ENCODE data around the gene CLP1.

Gene CLP1

DNA sequence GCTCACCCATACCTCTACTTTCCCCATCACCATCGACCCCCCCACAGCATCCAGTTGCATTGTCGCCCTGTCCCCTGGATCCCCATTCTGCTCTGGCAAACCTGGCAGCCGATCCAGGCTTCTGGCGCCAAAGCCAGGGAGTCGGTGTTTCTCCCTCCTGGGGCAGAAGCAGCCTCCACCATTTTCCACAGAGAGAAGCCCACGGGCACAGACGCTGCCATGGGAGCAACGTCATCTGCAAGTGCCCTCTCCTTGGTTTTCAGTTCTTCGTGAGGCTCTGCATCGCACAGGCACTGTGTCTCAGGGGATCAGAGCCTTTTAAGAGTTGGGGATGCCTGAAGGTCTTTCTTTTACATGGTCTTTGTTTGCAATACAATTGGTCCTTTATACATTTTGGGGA is 10.2 kb upstream of the CLP1 start:
- 0 out of 2 replicates have a peak, but pooled peaks have one; percentile 3 for TF ChIP-seq TCF12 (IDR thresholded peaks at IDR 0.05; ENCODE audit: low read depth)
- TF ChIP-seq MAX (IDR thresholded peaks at IDR 0.05): no peak
- 0 out of 2 replicates have a peak, but pooled peaks have one; percentile 15 for TF ChIP-seq CEBPB (IDR thresholded peaks at IDR 0.05)

GRCh38 chr11:57647960-57648800 is 9.4 kb upstream of the CLP1 start:
- no peak for TF ChIP-seq CEBPB (IDR thresholded peaks at IDR 0.05)

- TF ChIP-seq YY1 (IDR thresholded peaks at IDR 0.05; ENCODE audit: low read depth): 0 out of 2 replicates have a peak, but pooled peaks have one; percentile 15
- TF ChIP-seq, protein P1, sequence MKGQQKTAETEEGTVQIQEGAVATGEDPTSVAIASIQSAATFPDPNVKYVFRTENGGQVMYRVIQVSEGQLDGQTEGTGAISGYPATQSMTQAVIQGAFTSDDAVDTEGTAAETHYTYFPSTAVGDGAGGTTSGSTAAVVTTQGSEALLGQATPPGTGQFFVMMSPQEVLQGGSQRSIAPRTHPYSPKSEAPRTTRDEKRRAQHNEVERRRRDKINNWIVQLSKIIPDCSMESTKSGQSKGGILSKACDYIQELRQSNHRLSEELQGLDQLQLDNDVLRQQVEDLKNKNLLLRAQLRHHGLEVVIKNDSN (IDR thresholded peaks at IDR 0.05): no peak
Observed at GRCh38 chr11:57648801-57649735, 8.5 kb upstream of the CLP1 start.

GRCh38 chr11:57649826-57650738 is 7.5 kb upstream of the CLP1 start, which contains the start of gene YPEL4:
TSS of gene YPEL4 (minus strand) at chr11:57649912. CDS start at chr11:57647107, 2,805 bp downstream.
- no peak for TF ChIP-seq ZBTB7A (IDR thresholded peaks at IDR 0.05; ENCODE audit: low read depth)
- TF ChIP-seq TEAD4 (IDR thresholded peaks at IDR 0.05): 0 out of 2 replicates have a peak, but pooled peaks have one; percentile 15
- no peak for TF ChIP-seq REST (IDR thresholded peaks at IDR 0.05; ENCODE audit: low read depth)
- peak; percentile 59 for TF ChIP-seq CREB1 (IDR thresholded peaks at IDR 0.05; ENCODE audit: low read depth)
- TF ChIP-seq NFIC (IDR thresholded peaks at IDR 0.05): no peak
- no peak for TF ChIP-seq TAF1 (IDR thresholded peaks at IDR 0.05; ENCODE audit: low read depth)
- TF ChIP-seq, protein P1 (IDR thresholded peaks at IDR 0.05): no peak
- no peak for TF ChIP-seq YY1 (IDR thresholded peaks at IDR 0.05; ENCODE audit: low read depth)

DNA sequence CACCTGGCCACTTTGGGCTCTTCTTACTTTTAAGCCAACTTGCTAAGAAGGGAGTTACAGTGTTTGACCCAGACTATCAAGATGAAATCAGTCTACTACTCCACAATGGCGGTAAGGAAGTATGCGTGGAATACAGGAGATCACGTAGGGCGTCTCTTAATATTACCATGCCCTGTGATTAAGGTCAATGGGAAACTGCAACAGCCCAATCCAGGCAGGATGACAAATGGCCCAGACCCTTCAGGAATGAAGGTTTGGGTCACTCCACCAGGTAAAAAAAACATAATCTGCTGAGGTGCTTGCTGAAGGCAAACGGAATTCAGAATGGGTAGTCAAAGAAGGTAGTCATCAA is 6.8 kb upstream of the CLP1 start:
- TF ChIP-seq TCF12 (IDR thresholded peaks at IDR 0.05; ENCODE audit: low read depth): no peak
- no peak for TF ChIP-seq NFIC (IDR thresholded peaks at IDR 0.05)
- TF ChIP-seq FOXM1 (IDR thresholded peaks at IDR 0.05; ENCODE audit: borderline replicate concordance, low read depth): no peak
- no peak for TF ChIP-seq ZBTB7A (IDR thresholded peaks at IDR 0.05; ENCODE audit: low read depth)
- no peak for TF ChIP-seq TEAD4 (IDR thresholded peaks at IDR 0.05)
- TF ChIP-seq TAF1 (IDR thresholded peaks at IDR 0.05; ENCODE audit: low read depth): no peak
- no peak for TF ChIP-seq RAD21 (IDR thresholded peaks at IDR 0.05; ENCODE audit: low read depth)
- no peak for TF ChIP-seq CREB1 (IDR thresholded peaks at IDR 0.05; ENCODE audit: low read depth)

- TF ChIP-seq TCF12 (IDR thresholded peaks at IDR 0.05; ENCODE audit: low read depth): no peak
- no peak for TF ChIP-seq NFIC (IDR thresholded peaks at IDR 0.05)
- no peak for TF ChIP-seq ZBTB7A (IDR thresholded peaks at IDR 0.05; ENCODE audit: low read depth)
- no peak for TF ChIP-seq EP300 (IDR thresholded peaks at IDR 0.05; ENCODE audit: borderline replicate concordance)
- no peak for TF ChIP-seq EGR1 (IDR thresholded peaks at IDR 0.05)
- TF ChIP-seq MAX (IDR thresholded peaks at IDR 0.05): no peak
- TF ChIP-seq YY1 (IDR thresholded peaks at IDR 0.05; ENCODE audit: low read depth): no peak
- TF ChIP-seq TAF1 (IDR thresholded peaks at IDR 0.05; ENCODE audit: low read depth): no peak
- TF ChIP-seq, protein P1 (IDR thresholded peaks at IDR 0.05): no peak
- no peak for TF ChIP-seq CREB1 (IDR thresholded peaks at IDR 0.05; ENCODE audit: low read depth)
- no peak for TF ChIP-seq RAD21 (IDR thresholded peaks at IDR 0.05; ENCODE audit: low read depth)
- TF ChIP-seq TEAD4 (IDR thresholded peaks at IDR 0.05): no peak
- no peak for TF ChIP-seq FOXM1 (IDR thresholded peaks at IDR 0.05; ENCODE audit: borderline replicate concordance, low read depth)
- no peak for TF ChIP-seq CEBPB (IDR thresholded peaks at IDR 0.05)
- TF ChIP-seq REST (IDR thresholded peaks at IDR 0.05; ENCODE audit: low read depth): no peak
Observed at GRCh38 chr11:57651408-57651807, 6.2 kb upstream of the CLP1 start.
